ENCODE measurements around the gene SLC39A11.

SLC39A11 gene

GRCh38 chr17:72618001-72618509 is 474.4 kb downstream of the SLC39A11 start:
- no peaks in the 10 kb centered on the region for H3K9me3 Mint-ChIP-seq
- no peaks in the 10 kb centered on the region for H3K36me3 Mint-ChIP-seq (ENCODE audit: low read depth)
- H3K4me1 Mint-ChIP-seq (ENCODE audit: low read depth): peaks cover 17% of the 10 kb centered on the region
- no peak overlapping the region for H3K27ac Mint-ChIP-seq
- no peak for DNase-seq
- H3K4me3 Mint-ChIP-seq: peak overlapping the region; percentile 11
- peaks cover 65% of the 10 kb centered on the region for H3K27me3 Mint-ChIP-seq

GRCh38 chr17:72617557-72617956 is 474.9 kb downstream of the SLC39A11 start:
- no peak for DNase-seq
- peaks cover 62% of the 10 kb centered on the region for H3K27me3 Mint-ChIP-seq
- H3K27ac Mint-ChIP-seq: no peak overlapping the region
- H3K4me1 Mint-ChIP-seq (ENCODE audit: low read depth): peaks cover 17% of the 10 kb centered on the region
- H3K4me3 Mint-ChIP-seq: no peak overlapping the region
- H3K9me3 Mint-ChIP-seq: no peaks in the 10 kb centered on the region
- no peaks in the 10 kb centered on the region for H3K36me3 Mint-ChIP-seq (ENCODE audit: low read depth)

DNA sequence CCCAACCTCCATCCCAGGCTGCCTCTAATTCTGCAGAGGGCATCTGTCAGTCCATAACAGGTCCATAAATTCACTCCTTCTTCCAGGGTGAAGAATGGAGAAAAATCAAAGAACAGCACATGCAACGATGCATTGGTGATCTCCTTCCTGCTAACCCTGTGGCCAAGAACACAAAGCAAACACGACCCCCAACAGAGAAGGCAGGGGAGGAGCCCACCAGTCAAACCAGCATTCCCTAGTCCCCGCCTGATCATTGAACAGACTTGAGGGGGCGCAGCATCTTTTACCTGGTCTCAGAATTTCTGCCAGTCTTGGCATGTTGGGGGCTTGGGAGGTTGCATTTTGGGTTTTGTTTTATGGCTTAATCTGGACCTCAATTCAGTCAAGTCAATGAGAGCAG is 476.0 kb downstream of the SLC39A11 start:
- Mint-ChIP-seq H3K27ac (no peak overlapping the region), H3K4me3 (no peak overlapping the region), H3K36me3 (ENCODE audit: low read depth) (no peaks in the 10 kb centered on the region), H3K27me3 (peaks cover 62% of the 10 kb centered on the region), H3K9me3 (no peaks in the 10 kb centered on the region), H3K4me1 (ENCODE audit: low read depth) (peaks cover 17% of the 10 kb centered on the region)
- DNase-seq: no peak

DNA sequence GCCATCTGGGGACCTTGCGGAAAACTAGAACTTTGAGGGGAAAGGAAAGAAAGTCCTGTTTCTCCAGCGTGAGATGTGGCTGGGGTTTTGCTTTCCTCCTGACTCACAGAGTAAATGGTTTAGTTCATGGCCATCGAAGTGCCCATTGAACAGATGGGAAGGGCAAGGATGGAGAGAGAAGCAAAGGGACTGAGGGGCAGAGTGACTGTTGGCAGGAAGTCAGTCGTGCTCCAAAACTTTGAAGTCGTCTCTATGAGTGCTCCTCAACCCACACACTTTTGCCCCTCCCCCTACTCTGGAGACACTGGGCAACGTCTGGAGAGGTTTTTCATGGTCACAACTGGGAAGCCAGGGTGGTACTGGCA is 476.9 kb downstream of the SLC39A11 start:
- Mint-ChIP-seq H3K9me3 (no peaks in the 10 kb centered on the region), H3K4me3 (no peak overlapping the region), H3K27me3 (peaks cover 63% of the 10 kb centered on the region), H3K36me3 (ENCODE audit: low read depth) (no peaks in the 10 kb centered on the region), H3K4me1 (ENCODE audit: low read depth) (peaks cover 17% of the 10 kb centered on the region), H3K27ac (no peak overlapping the region)
- DNase-seq: no peak

GRCh38 chr17:72614871-72615626 is 477.4 kb downstream of the SLC39A11 start:
- Mint-ChIP-seq H3K9me3 (no peaks in the 10 kb centered on the region), H3K27ac (no peak overlapping the region), H3K4me3 (no peak overlapping the region), H3K36me3 (ENCODE audit: low read depth) (no peaks in the 10 kb centered on the region), H3K27me3 (peaks cover 59% of the 10 kb centered on the region), H3K4me1 (ENCODE audit: low read depth) (peaks cover 17% of the 10 kb centered on the region)
- DNase-seq: no peak

GRCh38 chr17:72614476-72614870 is 478.0 kb downstream of the SLC39A11 start:
- peaks cover 55% of the 10 kb centered on the region for H3K27me3 Mint-ChIP-seq
- no peak for DNase-seq
- H3K4me1 Mint-ChIP-seq (ENCODE audit: low read depth): peaks cover 17% of the 10 kb centered on the region
- no peak overlapping the region for H3K4me3 Mint-ChIP-seq
- no peaks in the 10 kb centered on the region for H3K9me3 Mint-ChIP-seq
- H3K27ac Mint-ChIP-seq: no peak overlapping the region
- no peaks in the 10 kb centered on the region for H3K36me3 Mint-ChIP-seq (ENCODE audit: low read depth)

- H3K27me3 Mint-ChIP-seq: peaks cover 53% of the 10 kb centered on the region
- no peak overlapping the region for H3K27ac Mint-ChIP-seq
- H3K4me3 Mint-ChIP-seq: no peak overlapping the region
- no peaks in the 10 kb centered on the region for H3K9me3 Mint-ChIP-seq
- DNase-seq: no peak
- peaks cover 17% of the 10 kb centered on the region for H3K4me1 Mint-ChIP-seq (ENCODE audit: low read depth)
- H3K36me3 Mint-ChIP-seq (ENCODE audit: low read depth): no peaks in the 10 kb centered on the region
Observed at GRCh38 chr17:72613806-72614292, 478.6 kb downstream of the SLC39A11 start.

- Mint-ChIP-seq H3K27ac (no peak overlapping the region), H3K9me3 (peaks cover under 1% of the 10 kb centered on the region), H3K4me1 (ENCODE audit: low read depth) (peaks cover 14% of the 10 kb centered on the region), H3K27me3 (peaks cover 48% of the 10 kb centered on the region), H3K4me3 (no peak overlapping the region), H3K36me3 (ENCODE audit: low read depth) (no peaks in the 10 kb centered on the region)
- no peak for DNase-seq
Observed at GRCh38 chr17:72613396-72613795, 479.1 kb downstream of the SLC39A11 start.

DNA sequence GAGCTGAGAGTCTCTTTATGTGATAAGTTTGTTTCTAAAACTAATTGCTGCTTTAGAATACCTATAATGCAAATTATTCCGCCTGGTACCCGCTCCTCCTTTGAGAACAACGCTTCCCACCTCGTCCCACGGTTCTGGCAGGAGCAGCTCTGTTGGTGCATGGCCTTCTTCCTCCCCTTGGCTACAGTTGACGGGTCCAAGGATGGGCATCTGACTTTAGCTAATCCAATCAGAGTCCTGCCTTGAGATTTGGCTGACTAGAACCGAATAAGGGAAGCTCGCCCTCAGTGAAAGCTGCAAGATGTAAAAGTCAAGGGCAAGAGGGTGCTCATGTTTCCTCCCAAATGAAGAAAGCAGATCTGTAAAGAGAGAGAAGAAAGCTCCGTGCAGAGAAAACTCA is 481.3 kb downstream of the SLC39A11 start:
- Mint-ChIP-seq H3K27me3 (peaks cover 39% of the 10 kb centered on the region), H3K27ac (no peak overlapping the region), H3K36me3 (ENCODE audit: low read depth) (no peaks in the 10 kb centered on the region), H3K4me1 (ENCODE audit: low read depth) (no peaks in the 10 kb centered on the region), H3K4me3 (no peak overlapping the region), H3K9me3 (peaks cover 10% of the 10 kb centered on the region)
- no peak for DNase-seq

DNA sequence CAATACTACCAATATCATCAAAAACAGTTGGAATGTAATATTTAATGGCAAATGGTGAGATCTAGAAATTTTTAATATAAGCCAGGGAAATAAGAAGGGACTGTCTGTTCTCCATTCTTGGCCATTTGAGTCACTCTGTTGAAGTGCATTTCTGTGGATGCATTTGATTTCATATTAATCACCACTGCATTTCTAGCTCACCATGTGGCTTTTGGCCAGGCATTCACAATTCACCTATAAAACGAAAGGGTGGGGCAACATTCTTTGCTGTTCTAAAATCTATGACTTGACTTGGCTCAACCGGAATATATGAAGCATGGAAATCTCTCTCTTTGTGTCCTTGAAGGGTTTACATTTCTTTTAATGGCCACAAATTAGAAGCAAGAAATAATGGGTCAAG is 483.0 kb downstream of the SLC39A11 start:
- Mint-ChIP-seq H3K4me3 (no peak overlapping the region), H3K36me3 (ENCODE audit: low read depth) (no peaks in the 10 kb centered on the region), H3K9me3 (peaks cover 10% of the 10 kb centered on the region), H3K4me1 (ENCODE audit: low read depth) (no peaks in the 10 kb centered on the region), H3K27ac (no peak overlapping the region), H3K27me3 (peaks cover 26% of the 10 kb centered on the region)
- DNase-seq: no peak

- H3K4me3 Mint-ChIP-seq: no peak overlapping the region
- peaks cover 10% of the 10 kb centered on the region for H3K9me3 Mint-ChIP-seq
- H3K27ac Mint-ChIP-seq: no peak overlapping the region
- no peaks in the 10 kb centered on the region for H3K4me1 Mint-ChIP-seq (ENCODE audit: low read depth)
- DNase-seq: no peak
- peaks cover 25% of the 10 kb centered on the region for H3K27me3 Mint-ChIP-seq
- H3K36me3 Mint-ChIP-seq (ENCODE audit: low read depth): no peaks in the 10 kb centered on the region
Observed at GRCh38 chr17:72608436-72608835, 484.1 kb downstream of the SLC39A11 start.

DNA sequence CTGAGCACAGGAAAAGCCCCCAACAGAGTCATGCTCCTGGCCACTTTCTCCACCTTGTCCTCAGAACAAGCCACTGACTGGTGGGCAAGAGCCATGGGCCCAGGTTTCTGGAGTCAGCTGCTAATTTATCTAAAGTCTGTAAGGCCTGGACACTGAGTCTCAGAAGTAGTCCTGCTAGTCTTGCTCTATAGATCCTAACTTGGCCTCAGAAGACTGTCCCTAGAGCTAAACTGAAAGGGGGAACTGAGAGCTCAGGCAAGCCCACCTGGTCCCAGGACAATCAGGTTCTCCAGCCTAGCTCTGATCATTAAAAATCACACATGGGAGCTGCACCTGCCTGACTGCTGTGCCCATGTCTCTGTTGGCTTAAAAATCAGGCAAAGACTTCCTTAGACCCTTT is 485.8 kb downstream of the SLC39A11 start:
- Mint-ChIP-seq H3K4me1 (ENCODE audit: low read depth) (no peaks in the 10 kb centered on the region), H3K9me3 (peaks cover 10% of the 10 kb centered on the region), H3K27ac (no peak overlapping the region), H3K4me3 (no peak overlapping the region), H3K36me3 (ENCODE audit: low read depth) (no peaks in the 10 kb centered on the region), H3K27me3 (peaks cover 29% of the 10 kb centered on the region)
- DNase-seq: no peak

GRCh38 chr17:72605543-72605942 is 486.9 kb downstream of the SLC39A11 start:
- no peak for DNase-seq
- Mint-ChIP-seq H3K4me3 (no peak overlapping the region), H3K27me3 (peaks cover 35% of the 10 kb centered on the region), H3K4me1 (ENCODE audit: low read depth) (no peaks in the 10 kb centered on the region), H3K9me3 (peaks cover 10% of the 10 kb centered on the region), H3K27ac (no peak overlapping the region), H3K36me3 (ENCODE audit: low read depth) (no peaks in the 10 kb centered on the region)

DNA sequence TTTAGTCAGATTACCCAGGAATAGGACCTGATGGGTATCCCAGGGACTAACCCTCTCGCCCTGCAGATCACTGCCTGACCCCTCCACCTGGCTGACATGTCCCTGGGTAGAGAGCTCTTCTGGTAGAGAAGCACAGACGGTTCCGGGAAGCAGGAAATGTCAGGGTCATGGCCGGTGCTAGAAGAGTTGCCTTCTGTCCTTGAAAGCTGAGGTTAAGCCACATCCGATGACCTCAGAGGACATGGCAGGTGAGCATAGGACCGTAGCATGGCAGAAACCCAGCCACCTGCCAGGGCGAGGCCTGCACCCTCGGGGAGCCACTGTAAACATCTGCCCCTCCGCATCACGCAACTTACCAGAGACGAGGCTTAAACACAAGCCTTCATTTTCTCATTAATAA is 488.0 kb downstream of the SLC39A11 start:
- Mint-ChIP-seq H3K27me3 (peaks cover 41% of the 10 kb centered on the region), H3K36me3 (ENCODE audit: low read depth) (no peaks in the 10 kb centered on the region), H3K27ac (no peak overlapping the region), H3K9me3 (peaks cover 10% of the 10 kb centered on the region), H3K4me1 (ENCODE audit: low read depth) (no peaks in the 10 kb centered on the region), H3K4me3 (no peak overlapping the region)
- DNase-seq: no peak

GRCh38 chr17:72603420-72604242 is 488.9 kb downstream of the SLC39A11 start:
- DNase-seq: no peak
- Mint-ChIP-seq H3K4me3 (no peak overlapping the region), H3K36me3 (ENCODE audit: low read depth) (no peaks in the 10 kb centered on the region), H3K27me3 (peaks cover 48% of the 10 kb centered on the region), H3K9me3 (peaks cover 10% of the 10 kb centered on the region), H3K4me1 (ENCODE audit: low read depth) (no peaks in the 10 kb centered on the region), H3K27ac (no peak overlapping the region)
